GM12873 (cell line): ENCODE measurements around the gene DNAH2.
A peak's percentile ranks its signal among the peaks of the same experiment; 100 is the strongest.

Source experiments
- CTCF ChIP-seq: IDR thresholded peaks from 2 replicates; pipeline ENCODE4 v1.5.1; 2012; ENCODE audit warnings: low read depth, mild to moderate bottlenecking, moderate library complexity, low read length, control low read depth; ENCODE audit not compliant: insufficient read depth; ENCODE audit errors: missing control alignments

Gene DNAH2

GRCh38 chr17:7844292-7845154, 127.0 kb downstream of the DNAH2 start:
- TF ChIP-seq CTCF, result peak; percentile 2

- no peak for TF ChIP-seq CTCF
Observed at GRCh38 chr17:7845359-7846062, 128.0 kb downstream of the DNAH2 start.

GRCh38 chr17:7846063-7846735, 128.7 kb downstream of the DNAH2 start:
- TF ChIP-seq CTCF, result no peak

- TF ChIP-seq CTCF, result no peak
Observed at GRCh38 chr17:7846765-7847661, 129.5 kb downstream of the DNAH2 start.

- TF ChIP-seq CTCF, result no peak
Observed at GRCh38 chr17:7848131-7848579, 130.6 kb downstream of the DNAH2 start.

GRCh38 chr17:7848739-7849129, 131.2 kb downstream of the DNAH2 start:
- no peak for TF ChIP-seq CTCF
